ENCODE data around the gene TPK1.

DNA sequence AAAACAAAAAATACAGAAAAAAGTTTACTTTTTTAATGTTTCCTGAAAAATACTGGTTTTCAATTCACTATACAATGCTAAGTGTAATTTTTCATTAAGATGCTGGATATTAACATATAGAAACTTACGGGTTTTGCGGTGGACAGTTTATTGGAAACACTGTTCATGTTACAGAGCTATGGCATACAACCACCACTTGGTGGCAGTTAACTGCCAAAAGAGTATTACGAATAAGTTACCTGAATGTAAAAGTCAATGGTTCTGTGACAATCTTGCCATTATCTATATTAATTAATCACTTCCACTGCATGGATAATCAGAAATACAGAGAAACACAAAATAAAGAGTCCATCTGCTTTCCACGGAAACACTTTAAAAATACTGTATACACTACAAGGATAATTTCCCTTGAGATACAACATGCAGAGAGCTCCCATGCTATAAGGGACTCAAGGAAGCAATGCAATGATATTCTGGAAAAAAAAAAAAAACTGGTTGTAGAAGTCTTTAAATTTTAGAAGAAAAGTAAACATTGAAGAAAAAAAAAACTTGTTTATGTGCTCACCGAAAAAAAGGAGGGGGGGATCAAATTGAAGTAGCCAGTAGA, 97.0 kb downstream of the TPK1 start:
- TF ChIP-seq, protein P1, sequence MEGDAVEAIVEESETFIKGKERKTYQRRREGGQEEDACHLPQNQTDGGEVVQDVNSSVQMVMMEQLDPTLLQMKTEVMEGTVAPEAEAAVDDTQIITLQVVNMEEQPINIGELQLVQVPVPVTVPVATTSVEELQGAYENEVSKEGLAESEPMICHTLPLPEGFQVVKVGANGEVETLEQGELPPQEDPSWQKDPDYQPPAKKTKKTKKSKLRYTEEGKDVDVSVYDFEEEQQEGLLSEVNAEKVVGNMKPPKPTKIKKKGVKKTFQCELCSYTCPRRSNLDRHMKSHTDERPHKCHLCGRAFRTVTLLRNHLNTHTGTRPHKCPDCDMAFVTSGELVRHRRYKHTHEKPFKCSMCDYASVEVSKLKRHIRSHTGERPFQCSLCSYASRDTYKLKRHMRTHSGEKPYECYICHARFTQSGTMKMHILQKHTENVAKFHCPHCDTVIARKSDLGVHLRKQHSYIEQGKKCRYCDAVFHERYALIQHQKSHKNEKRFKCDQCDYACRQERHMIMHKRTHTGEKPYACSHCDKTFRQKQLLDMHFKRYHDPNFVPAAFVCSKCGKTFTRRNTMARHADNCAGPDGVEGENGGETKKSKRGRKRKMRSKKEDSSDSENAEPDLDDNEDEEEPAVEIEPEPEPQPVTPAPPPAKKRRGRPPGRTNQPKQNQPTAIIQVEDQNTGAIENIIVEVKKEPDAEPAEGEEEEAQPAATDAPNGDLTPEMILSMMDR (IDR thresholded peaks at IDR 0.05): peak in 5 of 6 experiments; percentile 44 to 71 (median 62)
- TF ChIP-seq POLR2A (IDR thresholded peaks at IDR 0.05): no peak

Data from upper lobe of left lung (tissue), 4 donors.